GM10248 (cell line): ENCODE measurements around the gene KRTAP10-12.
"Not testable (repeated sequence)": the region's sequence is repeated elsewhere in the genome, so short reads cannot be mapped to it uniquely, and the experiment has no call there.

Experiments used
- CTCF ChIA-PET: fragments of 300-600 bp; sonication (Branson Sonifier 250); formaldehyde crosslinking; extraction: SDS; loops from one replicate; lab custom pipeline; 2021; ENCODE audit warnings: antibody characterized with exemption; lab: Yijun Ruan, JAX
- POLR2A ChIA-PET: fragments of 350-650 bp; sonication (Branson Sonifier 250); formaldehyde crosslinking; extraction: SDS; loops from one replicate; lab custom pipeline; 2020; ENCODE audit warnings: antibody characterized with exemption; lab: Yijun Ruan, JAX
- DNase-seq: peaks from one replicate; pipeline ENCODE4 v3.0.0; 2012; ENCODE audit errors: extremely low spot score
- TF ChIP-seq, protein P1 (sequence below): IDR thresholded peaks from 2 replicates; pipeline ENCODE4 v1.5.1; 2012; ENCODE audit warnings: mild to moderate bottlenecking, low read depth; ENCODE audit errors: extremely low read depth, missing control alignments, control extremely low read depth

Gene KRTAP10-12

GRCh38 chr21:44658541-44658910 is 38.4 kb upstream of the KRTAP10-12 start:
- TF ChIP-seq, protein P1, sequence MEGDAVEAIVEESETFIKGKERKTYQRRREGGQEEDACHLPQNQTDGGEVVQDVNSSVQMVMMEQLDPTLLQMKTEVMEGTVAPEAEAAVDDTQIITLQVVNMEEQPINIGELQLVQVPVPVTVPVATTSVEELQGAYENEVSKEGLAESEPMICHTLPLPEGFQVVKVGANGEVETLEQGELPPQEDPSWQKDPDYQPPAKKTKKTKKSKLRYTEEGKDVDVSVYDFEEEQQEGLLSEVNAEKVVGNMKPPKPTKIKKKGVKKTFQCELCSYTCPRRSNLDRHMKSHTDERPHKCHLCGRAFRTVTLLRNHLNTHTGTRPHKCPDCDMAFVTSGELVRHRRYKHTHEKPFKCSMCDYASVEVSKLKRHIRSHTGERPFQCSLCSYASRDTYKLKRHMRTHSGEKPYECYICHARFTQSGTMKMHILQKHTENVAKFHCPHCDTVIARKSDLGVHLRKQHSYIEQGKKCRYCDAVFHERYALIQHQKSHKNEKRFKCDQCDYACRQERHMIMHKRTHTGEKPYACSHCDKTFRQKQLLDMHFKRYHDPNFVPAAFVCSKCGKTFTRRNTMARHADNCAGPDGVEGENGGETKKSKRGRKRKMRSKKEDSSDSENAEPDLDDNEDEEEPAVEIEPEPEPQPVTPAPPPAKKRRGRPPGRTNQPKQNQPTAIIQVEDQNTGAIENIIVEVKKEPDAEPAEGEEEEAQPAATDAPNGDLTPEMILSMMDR: no peak
- POLR2A ChIA-PET: no interaction called here
- DNase-seq: no peak
- CTCF ChIA-PET: interaction anchor here (1.1 kb wide), 1 partner anchor 16 kb away, joined by 3 read pairs; no protein-coding TSS in a partner anchor

- TF ChIP-seq, protein P1: no peak
- DNase-seq: no peak
- POLR2A ChIA-PET: no interaction called here
- CTCF ChIA-PET: interaction anchor here (0.8 kb wide), 1 partner anchor 9 kb away, joined by 3 read pairs; no protein-coding TSS in a partner anchor
These were observed 37.9 kb upstream of the KRTAP10-12 start for GRCh38 chr21:44658913-44659595.

GRCh38 chr21:44661567-44661966 is 35.4 kb upstream of the KRTAP10-12 start:
- CTCF ChIA-PET, DNase-seq, POLR2A ChIA-PET: not testable (repeated sequence)

- TF ChIP-seq, protein P1: no peak
- CTCF ChIA-PET: interaction anchor here (1.0 kb wide), 1 partner anchor 12 kb away, joined by 4 read pairs; no protein-coding TSS in a partner anchor
- no peak for DNase-seq
- POLR2A ChIA-PET: no interaction called here
These were observed 32.3 kb upstream of the KRTAP10-12 start for GRCh38 chr21:44664691-44665090.

DNA sequence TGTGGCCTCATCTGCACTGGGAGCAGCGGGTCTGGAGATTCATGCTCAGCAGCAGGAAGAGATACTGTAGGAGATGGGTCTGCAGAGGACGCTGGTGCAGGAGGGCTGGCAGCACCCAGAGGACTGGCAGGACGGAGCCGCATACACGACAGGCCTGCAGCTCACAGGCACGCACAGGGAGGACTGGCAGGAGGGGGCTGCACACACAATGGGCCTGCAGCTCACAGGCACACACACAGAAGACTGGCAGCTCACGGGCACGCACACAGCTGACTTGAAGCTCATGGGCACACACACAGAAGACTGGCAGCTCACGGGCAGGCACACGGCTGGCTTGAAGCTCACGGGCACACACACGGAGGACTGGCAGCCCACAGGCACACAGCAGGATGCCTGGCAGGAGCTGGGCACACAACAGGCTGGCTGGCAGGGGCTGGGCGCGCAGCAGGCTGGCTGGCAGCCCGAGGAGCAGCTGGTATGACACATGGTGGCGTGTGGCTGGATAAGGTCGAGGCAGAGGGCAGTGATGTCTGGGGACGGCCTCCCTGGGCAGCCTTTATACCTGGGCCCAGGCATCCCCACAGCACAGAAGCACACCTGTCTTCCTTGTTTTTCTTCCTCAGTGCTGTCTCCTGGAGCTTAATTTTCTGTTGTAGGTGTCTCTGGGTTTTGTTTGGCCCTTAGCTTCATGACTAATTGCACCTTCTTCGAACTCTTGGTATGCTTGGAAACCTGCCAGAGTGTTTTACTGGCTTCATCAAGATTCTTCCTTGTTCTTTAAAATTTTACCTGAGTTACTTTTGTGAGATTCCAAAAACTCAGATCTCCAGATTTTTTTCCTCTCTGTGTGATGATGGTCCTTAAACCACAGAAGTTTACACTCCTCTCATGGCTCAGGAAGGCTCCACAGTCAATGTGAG is 30.3 kb upstream of the KRTAP10-12 start, which contains the start of gene KRTAP12-2:
TSS of gene KRTAP12-2 (minus strand) at position 527 of the 920 bp plus-strand sequence. CDS start at position 486, 41 bp downstream.
- POLR2A ChIA-PET: no interaction called here
- CTCF ChIA-PET: interaction anchor here (1.4 kb wide), 2 partner anchors 9 kb away, joined by 3 read pairs; partner anchors contain the start of gene KRTAP12-3
- TF ChIP-seq, protein P1: no peak
- no peak for DNase-seq

GRCh38 chr21:44667612-44668011 is 29.4 kb upstream of the KRTAP10-12 start:
- POLR2A ChIA-PET: no interaction called here
- TF ChIP-seq, protein P1: no peak
- DNase-seq: no peak
- CTCF ChIA-PET: interaction anchor here (1.4 kb wide), 1 partner anchor 10 kb away, joined by 3 read pairs; the partner anchor contains the start of gene KRTAP12-3
